ENCODE measurements around the gene ANKRD36C. TPM values are rescaled to one million over a fixed set of nuclear protein-coding genes. Genes with fewer than 3 reads are reported as not detected.

The ANKRD36C gene
- total RNA-seq, 1 experiment from 2014 or later, result 8.7 TPM

GRCh38 chr2:96025194-96025492 is 33.5 kb upstream of the ANKRD36C start (continued):
- no peak for TF ChIP-seq ZSCAN18 (CRISPR knock-in tag; IDR thresholded peaks at IDR 0.05)
- no peak for TF ChIP-seq ZNF671 (CRISPR knock-in tag; IDR thresholded peaks at IDR 0.05)
- TF ChIP-seq CBFB (CRISPR knock-in tag; IDR thresholded peaks at IDR 0.05; ENCODE audit: low read depth), result no peak
- no peak for TF ChIP-seq SMAD4 (CRISPR knock-in tag; IDR thresholded peaks at IDR 0.05)
- no peak for TF ChIP-seq TEAD4 (CRISPR knock-in tag; IDR thresholded peaks at IDR 0.05)
- TF ChIP-seq ZNF263 (CRISPR knock-in tag; IDR thresholded peaks at IDR 0.05; ENCODE audit: low read depth), result no peak
- TF ChIP-seq NFYB (CRISPR knock-in tag; conservative IDR thresholded peaks at IDR 0.05; ENCODE audit: low read depth), result no peak
- TF ChIP-seq MLX (CRISPR knock-in tag; IDR thresholded peaks at IDR 0.05), result no peak

GRCh38 chr2:96024336-96025193 is 32.9 kb upstream of the ANKRD36C start:
- DNase-seq (ENCODE audit: low spot score), result no peak
- ATAC-seq, result no peak
- no peaks in the 10 kb centered on the region for H3K36me3 Mint-ChIP-seq
- H3K9me3 Mint-ChIP-seq, result no peaks in the 10 kb centered on the region
- H3K27ac Mint-ChIP-seq, result no peak overlapping the region
- H3K4me1 Mint-ChIP-seq, result 0 out of 2 replicates have a peak, but pooled peaks cover 3% of the 10 kb centered on the region
- ChIA-PET CTCF (interaction anchor here (0.6 to 3.2 kb wide), 6 partner anchors 92 to 472 kb away, joined by 3 to 25 read pairs (median 4); partner anchors contain the start of genes ADRA2B and ASTL), POLR2A (no interaction called here)
- H3K27me3 Mint-ChIP-seq (ENCODE audit: low read depth), result no peaks in the 10 kb centered on the region
- no peak overlapping the region for H3K4me3 Mint-ChIP-seq
- TF ChIP-seq E2F4 (CRISPR knock-in tag; IDR thresholded peaks at IDR 0.05; ENCODE audit: borderline replicate concordance, low read depth), result no peak
- TF ChIP-seq HMGA2 (CRISPR knock-in tag; IDR thresholded peaks at IDR 0.05), result no peak
- TF ChIP-seq PRDM15 (CRISPR knock-in tag; IDR thresholded peaks at IDR 0.05), result no peak
- TF ChIP-seq CREM (CRISPR knock-in tag; IDR thresholded peaks at IDR 0.05), result no peak
- no peak for TF ChIP-seq JAZF1 (CRISPR knock-in tag; IDR thresholded peaks at IDR 0.05)
- no peak for TF ChIP-seq HMGXB4 (CRISPR knock-in tag; IDR thresholded peaks at IDR 0.05)
- no peak for TF ChIP-seq ATF6 (CRISPR knock-in tag; IDR thresholded peaks at IDR 0.05)
- no peak for TF ChIP-seq ZNF396 (CRISPR knock-in tag; IDR thresholded peaks at IDR 0.05; ENCODE audit: borderline replicate concordance)
- no peak for TF ChIP-seq STAT6 (CRISPR knock-in tag; conservative IDR thresholded peaks at IDR 0.05; ENCODE audit: low read depth)
- TF ChIP-seq ZNF416 (CRISPR knock-in tag; IDR thresholded peaks at IDR 0.05), result no peak
- TF ChIP-seq TP53 (CRISPR knock-in tag; IDR thresholded peaks at IDR 0.05), result no peak
- TF ChIP-seq SMAD3 (CRISPR knock-in tag; IDR thresholded peaks at IDR 0.05; ENCODE audit: borderline replicate concordance), result no peak
- TF ChIP-seq NR3C1 (CRISPR knock-in tag; conservative IDR thresholded peaks at IDR 0.05; ENCODE audit: low read depth), result no peak

All from WTC11 (cell line).